SK-N-SH treated with all-trans-retinoic acid at 6 μM for 48 hours (cell line): Measurements from ENCODE around the gene LARGE1.

Experiments
- ATAC-seq: fragments of 200-7000 bp; cut with Tn5 transposase; 3 replicates; pipeline ENCODE4 v1.9.1; 2020; ENCODE audit warnings: mild to moderate bottlenecking, moderate library complexity
- ARNTL ChIP-seq: fragments of 450-650 bp; formaldehyde crosslinking; IDR thresholded peaks from 2 replicates; pipeline ENCODE4 v1.5.0; 2020; ENCODE audit warnings: low read depth, mild to moderate bottlenecking, moderate library complexity, borderline replicate concordance
- BACH2 ChIP-seq: fragments of 250-450 bp; sonication (Bioruptor Pico); IDR thresholded peaks from 2 replicates; pipeline ENCODE4 v1.9.0; 2021; ENCODE audit warnings: mild to moderate bottlenecking, borderline replicate concordance
- CSDC2 ChIP-seq: fragments of 250-450 bp; sonication (Bioruptor Pico); IDR thresholded peaks from 2 replicates; pipeline ENCODE4 v1.5.0; 2020; ENCODE audit warnings: mild to moderate bottlenecking, moderate library complexity
- ESRRG ChIP-seq: fragments of 250-450 bp; sonication (Bioruptor Pico); IDR thresholded peaks from 2 replicates; pipeline ENCODE4 v1.6.1; 2021; ENCODE audit warnings: mild to moderate bottlenecking
- GLIS3 ChIP-seq: fragments of 250-450 bp; sonication (Bioruptor Pico); IDR thresholded peaks from 2 replicates; pipeline ENCODE4 v1.5.0; 2020; ENCODE audit warnings: mild to moderate bottlenecking, moderate library complexity
- ISL1 ChIP-seq: fragments of 250-450 bp; sonication (Bioruptor Pico); IDR thresholded peaks from 2 replicates; pipeline ENCODE4 v2.1.2; 2022; ENCODE audit warnings: mild to moderate bottlenecking, moderate library complexity
- OSR1 ChIP-seq: fragments of 250-450 bp; sonication (Bioruptor Pico); IDR thresholded peaks from 2 replicates; pipeline ENCODE4 v1.8.0; 2022; ENCODE audit warnings: moderate library complexity, mild to moderate bottlenecking, inconsistent platforms
- PPARA ChIP-seq: fragments of 250-450 bp; sonication (Bioruptor Pico); IDR thresholded peaks from 2 replicates; pipeline ENCODE4 v1.5.0; 2020; ENCODE audit warnings: mild to moderate bottlenecking, borderline replicate concordance
- RARB ChIP-seq: fragments of 250-450 bp; sonication (Bioruptor Pico); IDR thresholded peaks from 2 replicates; pipeline ENCODE4 v1.8.0; 2021; ENCODE audit warnings: mild to moderate bottlenecking, moderate library complexity
- SNAI2 ChIP-seq: fragments of 250-450 bp; sonication (Bioruptor Pico); IDR thresholded peaks from 2 replicates; pipeline ENCODE4 v1.5.0; 2020; ENCODE audit warnings: mild to moderate bottlenecking, moderate library complexity
- TCF4 ChIP-seq: fragments of 250-450 bp; sonication (Bioruptor Pico); IDR thresholded peaks from 2 replicates; pipeline ENCODE4 v1.8.0; 2021; ENCODE audit warnings: mild to moderate bottlenecking, moderate library complexity, borderline replicate concordance
- TOX ChIP-seq: fragments of 250-450 bp; sonication (Bioruptor Pico); IDR thresholded peaks from 2 replicates; pipeline ENCODE4 v1.8.0; 2021; ENCODE audit warnings: mild to moderate bottlenecking, moderate library complexity, borderline replicate concordance
- ZC3H10 ChIP-seq: fragments of 250-450 bp; sonication (Bioruptor Pico); IDR thresholded peaks from 2 replicates; pipeline ENCODE4 v1.5.1; 2021; ENCODE audit warnings: mild to moderate bottlenecking, moderate library complexity
- ZFP3 ChIP-seq: fragments of 250-450 bp; sonication (Bioruptor Pico); IDR thresholded peaks from 2 replicates; pipeline ENCODE4 v1.5.0; 2020; ENCODE audit warnings: mild to moderate bottlenecking, moderate library complexity
- ZFP30 ChIP-seq: fragments of 450-650 bp; formaldehyde crosslinking; IDR thresholded peaks from 2 replicates; pipeline ENCODE4 v1.5.0; 2022; ENCODE audit warnings: mild to moderate bottlenecking, moderate library complexity
- ZNF565 ChIP-seq: fragments of 450-650 bp; formaldehyde crosslinking; conservative IDR thresholded peaks from 2 replicates; pipeline ENCODE4 v1.5.0; 2020; ENCODE audit warnings: low read depth, mild to moderate bottlenecking, moderate library complexity
- ZNF70 ChIP-seq: fragments of 450-650 bp; formaldehyde crosslinking; IDR thresholded peaks from 2 replicates; pipeline ENCODE4 v1.5.0; 2020; ENCODE audit warnings: mild to moderate bottlenecking, moderate library complexity
- ZNF8 ChIP-seq: fragments of 450-650 bp; formaldehyde crosslinking; IDR thresholded peaks from 2 replicates; pipeline ENCODE4 v1.5.0; 2020; ENCODE audit warnings: mild to moderate bottlenecking, moderate library complexity
- TF ChIP-seq, protein P1 (sequence below): fragments of 250-450 bp; sonication (Bioruptor Pico); IDR thresholded peaks from 2 replicates; pipeline ENCODE4 v1.5.1; 2020; ENCODE audit warnings: low read depth, mild to moderate bottlenecking, moderate library complexity
- TF ChIP-seq, protein P2 (sequence below): fragments of 250-450 bp; sonication (Bioruptor Pico); IDR thresholded peaks from 2 replicates; pipeline ENCODE4 v1.8.0; 2021; ENCODE audit warnings: low read depth, mild to moderate bottlenecking, moderate library complexity, borderline replicate concordance
- TF ChIP-seq, protein P3 (sequence below): fragments of 250-450 bp; sonication (Bioruptor Pico); IDR thresholded peaks from 2 replicates; pipeline ENCODE4 v1.5.0; 2020; ENCODE audit warnings: mild to moderate bottlenecking, moderate library complexity
- TF ChIP-seq, protein P4 (sequence below): fragments of 250-450 bp; sonication (Bioruptor Pico); IDR thresholded peaks from 2 replicates; pipeline ENCODE4 v1.8.0; 2020; ENCODE audit warnings: mild to moderate bottlenecking, moderate library complexity, borderline replicate concordance

LARGE1 gene

DNA sequence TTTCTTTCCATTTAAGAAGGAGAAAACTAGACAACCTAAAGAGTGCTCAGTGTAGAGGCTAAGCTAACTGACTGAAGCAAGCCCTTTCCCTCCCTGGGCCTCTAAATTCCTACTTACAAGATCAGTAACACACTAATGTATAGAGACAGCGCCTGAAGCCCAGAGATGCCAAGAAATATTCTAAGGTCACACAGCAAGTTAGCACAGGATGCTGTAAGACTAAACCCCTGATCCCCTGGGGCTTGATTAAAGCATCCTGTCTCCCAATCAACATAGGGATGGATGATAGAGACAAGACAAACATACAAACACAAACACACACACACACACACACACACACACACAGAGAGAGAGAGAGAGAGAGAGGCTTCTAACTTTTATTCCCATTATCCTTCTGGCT, 5.6 kb downstream of the LARGE1 start:
- no peak for ATAC-seq
- TF ChIP-seq SNAI2 (CRISPR knock-in tag): no peak
- TF ChIP-seq, protein P1, sequence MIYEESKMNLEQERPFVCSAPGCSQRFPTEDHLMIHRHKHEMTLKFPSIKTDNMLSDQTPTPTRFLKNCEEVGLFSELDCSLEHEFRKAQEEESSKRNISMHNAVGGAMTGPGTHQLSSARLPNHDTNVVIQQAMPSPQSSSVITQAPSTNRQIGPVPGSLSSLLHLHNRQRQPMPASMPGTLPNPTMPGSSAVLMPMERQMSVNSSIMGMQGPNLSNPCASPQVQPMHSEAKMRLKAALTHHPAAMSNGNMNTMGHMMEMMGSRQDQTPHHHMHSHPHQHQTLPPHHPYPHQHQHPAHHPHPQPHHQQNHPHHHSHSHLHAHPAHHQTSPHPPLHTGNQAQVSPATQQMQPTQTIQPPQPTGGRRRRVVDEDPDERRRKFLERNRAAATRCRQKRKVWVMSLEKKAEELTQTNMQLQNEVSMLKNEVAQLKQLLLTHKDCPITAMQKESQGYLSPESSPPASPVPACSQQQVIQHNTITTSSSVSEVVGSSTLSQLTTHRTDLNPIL (CRISPR knock-in tag): no peak

DNA sequence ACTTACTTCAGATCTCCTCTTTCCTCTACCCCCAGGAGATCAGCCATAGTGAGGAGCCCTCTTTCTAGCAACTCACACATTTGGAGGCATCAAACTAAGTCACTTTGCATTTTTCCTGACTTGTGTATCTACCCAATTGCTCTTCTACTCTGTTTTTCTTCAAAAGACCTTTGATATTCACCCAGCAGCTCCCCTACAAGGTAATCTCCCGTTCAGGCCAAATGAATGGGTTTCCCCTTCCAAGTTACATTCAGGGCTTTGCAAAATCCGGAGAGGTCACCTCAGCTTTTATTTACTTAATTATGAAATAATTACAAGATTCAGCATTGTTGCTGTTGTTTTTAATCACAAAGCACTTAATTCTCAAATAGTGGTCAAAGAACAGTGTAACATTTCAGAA, 6.1 kb downstream of the LARGE1 start:
- no peak for ATAC-seq

DNA sequence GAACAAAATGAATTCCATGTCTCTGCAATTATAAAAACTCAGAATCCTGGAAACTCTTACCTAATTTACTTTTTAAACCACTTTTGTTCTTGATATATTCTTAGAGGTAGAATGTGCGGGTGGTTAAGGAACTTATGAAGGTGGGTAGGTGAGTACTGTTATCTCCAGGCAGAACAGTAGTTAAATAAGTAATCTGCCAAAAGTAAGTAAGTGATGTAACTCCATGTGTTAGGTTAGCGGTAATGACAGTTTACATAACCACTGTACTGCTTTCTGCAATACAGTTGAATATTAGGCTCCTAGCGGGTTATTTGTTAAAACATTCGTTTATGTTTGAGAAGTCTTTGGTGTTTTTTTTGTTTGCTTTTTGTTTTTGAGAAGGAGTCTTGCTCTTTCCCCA, 7.1 kb downstream of the LARGE1 start:
- no peak for ATAC-seq
- no peak for TF ChIP-seq ISL1
- TF ChIP-seq, protein P2, sequence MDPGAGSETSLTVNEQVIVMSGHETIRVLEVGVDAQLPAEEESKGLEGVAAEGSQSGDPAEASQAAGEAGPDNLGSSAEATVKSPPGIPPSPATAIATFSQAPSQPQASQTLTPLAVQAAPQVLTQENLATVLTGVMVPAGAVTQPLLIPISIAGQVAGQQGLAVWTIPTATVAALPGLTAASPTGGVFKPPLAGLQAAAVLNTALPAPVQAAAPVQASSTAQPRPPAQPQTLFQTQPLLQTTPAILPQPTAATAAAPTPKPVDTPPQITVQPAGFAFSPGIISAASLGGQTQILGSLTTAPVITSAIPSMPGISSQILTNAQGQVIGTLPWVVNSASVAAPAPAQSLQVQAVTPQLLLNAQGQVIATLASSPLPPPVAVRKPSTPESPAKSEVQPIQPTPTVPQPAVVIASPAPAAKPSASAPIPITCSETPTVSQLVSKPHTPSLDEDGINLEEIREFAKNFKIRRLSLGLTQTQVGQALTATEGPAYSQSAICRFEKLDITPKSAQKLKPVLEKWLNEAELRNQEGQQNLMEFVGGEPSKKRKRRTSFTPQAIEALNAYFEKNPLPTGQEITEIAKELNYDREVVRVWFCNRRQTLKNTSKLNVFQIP (CRISPR knock-in tag): no peak
- TF ChIP-seq OSR1 (CRISPR knock-in tag): no peak

More for the DNA sequence above, 6.1 kb downstream of the LARGE1 start:
- TF ChIP-seq, protein P3, sequence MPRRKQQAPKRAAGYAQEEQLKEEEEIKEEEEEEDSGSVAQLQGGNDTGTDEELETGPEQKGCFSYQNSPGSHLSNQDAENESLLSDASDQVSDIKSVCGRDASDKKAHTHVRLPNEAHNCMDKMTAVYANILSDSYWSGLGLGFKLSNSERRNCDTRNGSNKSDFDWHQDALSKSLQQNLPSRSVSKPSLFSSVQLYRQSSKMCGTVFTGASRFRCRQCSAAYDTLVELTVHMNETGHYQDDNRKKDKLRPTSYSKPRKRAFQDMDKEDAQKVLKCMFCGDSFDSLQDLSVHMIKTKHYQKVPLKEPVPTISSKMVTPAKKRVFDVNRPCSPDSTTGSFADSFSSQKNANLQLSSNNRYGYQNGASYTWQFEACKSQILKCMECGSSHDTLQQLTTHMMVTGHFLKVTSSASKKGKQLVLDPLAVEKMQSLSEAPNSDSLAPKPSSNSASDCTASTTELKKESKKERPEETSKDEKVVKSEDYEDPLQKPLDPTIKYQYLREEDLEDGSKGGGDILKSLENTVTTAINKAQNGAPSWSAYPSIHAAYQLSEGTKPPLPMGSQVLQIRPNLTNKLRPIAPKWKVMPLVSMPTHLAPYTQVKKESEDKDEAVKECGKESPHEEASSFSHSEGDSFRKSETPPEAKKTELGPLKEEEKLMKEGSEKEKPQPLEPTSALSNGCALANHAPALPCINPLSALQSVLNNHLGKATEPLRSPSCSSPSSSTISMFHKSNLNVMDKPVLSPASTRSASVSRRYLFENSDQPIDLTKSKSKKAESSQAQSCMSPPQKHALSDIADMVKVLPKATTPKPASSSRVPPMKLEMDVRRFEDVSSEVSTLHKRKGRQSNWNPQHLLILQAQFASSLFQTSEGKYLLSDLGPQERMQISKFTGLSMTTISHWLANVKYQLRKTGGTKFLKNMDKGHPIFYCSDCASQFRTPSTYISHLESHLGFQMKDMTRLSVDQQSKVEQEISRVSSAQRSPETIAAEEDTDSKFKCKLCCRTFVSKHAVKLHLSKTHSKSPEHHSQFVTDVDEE (CRISPR knock-in tag): no peak
- TF ChIP-seq, protein P4, sequence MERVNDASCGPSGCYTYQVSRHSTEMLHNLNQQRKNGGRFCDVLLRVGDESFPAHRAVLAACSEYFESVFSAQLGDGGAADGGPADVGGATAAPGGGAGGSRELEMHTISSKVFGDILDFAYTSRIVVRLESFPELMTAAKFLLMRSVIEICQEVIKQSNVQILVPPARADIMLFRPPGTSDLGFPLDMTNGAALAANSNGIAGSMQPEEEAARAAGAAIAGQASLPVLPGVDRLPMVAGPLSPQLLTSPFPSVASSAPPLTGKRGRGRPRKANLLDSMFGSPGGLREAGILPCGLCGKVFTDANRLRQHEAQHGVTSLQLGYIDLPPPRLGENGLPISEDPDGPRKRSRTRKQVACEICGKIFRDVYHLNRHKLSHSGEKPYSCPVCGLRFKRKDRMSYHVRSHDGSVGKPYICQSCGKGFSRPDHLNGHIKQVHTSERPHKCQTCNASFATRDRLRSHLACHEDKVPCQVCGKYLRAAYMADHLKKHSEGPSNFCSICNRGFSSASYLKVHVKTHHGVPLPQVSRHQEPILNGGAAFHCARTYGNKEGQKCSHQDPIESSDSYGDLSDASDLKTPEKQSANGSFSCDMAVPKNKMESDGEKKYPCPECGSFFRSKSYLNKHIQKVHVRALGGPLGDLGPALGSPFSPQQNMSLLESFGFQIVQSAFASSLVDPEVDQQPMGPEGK (CRISPR knock-in tag): no peak
- TF ChIP-seq ESRRG (CRISPR knock-in tag) (no peak), ZFP30 (CRISPR knock-in tag) (no peak), BACH2 (CRISPR knock-in tag) (no peak), OSR1 (CRISPR knock-in tag) (no peak), CSDC2 (CRISPR knock-in tag) (no peak), ZFP3 (no peak), ZC3H10 (no peak), SNAI2 (CRISPR knock-in tag) (no peak), ZNF70 (CRISPR knock-in tag) (no peak), RARB (no peak), GLIS3 (no peak), TCF4 (CRISPR knock-in tag) (no peak)
- TF ChIP-seq, protein P2 (CRISPR knock-in tag): no peak

DNA sequence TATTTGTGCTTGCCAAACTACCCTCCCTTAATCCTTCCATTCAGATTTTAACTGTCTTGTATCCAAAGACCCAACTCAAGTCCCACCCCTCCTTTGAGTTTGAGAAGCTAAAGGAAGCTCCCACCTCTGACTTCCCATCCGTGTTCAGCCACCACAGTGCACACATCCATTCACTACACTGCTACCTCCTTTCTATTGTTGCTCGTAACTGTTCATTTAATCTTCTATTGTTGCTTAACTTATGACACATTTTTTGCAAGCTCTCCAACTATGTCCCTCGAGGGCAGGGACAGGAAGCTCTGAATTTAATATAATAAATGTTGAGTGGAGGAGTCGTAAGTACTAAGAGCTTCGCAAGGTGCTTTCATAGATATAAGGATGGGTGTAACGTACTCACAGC, 10.4 kb downstream of the LARGE1 start:
- ATAC-seq: no peak
- no peak for TF ChIP-seq SNAI2 (CRISPR knock-in tag)
- TF ChIP-seq TCF4 (CRISPR knock-in tag): no peak
- no peak for TF ChIP-seq TOX (CRISPR knock-in tag)
- TF ChIP-seq, protein P4 (CRISPR knock-in tag): no peak
- no peak for TF ChIP-seq ZFP30 (CRISPR knock-in tag)
- no peak for TF ChIP-seq PPARA (CRISPR knock-in tag)
- no peak for TF ChIP-seq ARNTL (CRISPR knock-in tag)
- no peak for TF ChIP-seq OSR1 (CRISPR knock-in tag)
- no peak for TF ChIP-seq GLIS3
- no peak for TF ChIP-seq ZNF70 (CRISPR knock-in tag)
- no peak for TF ChIP-seq RARB
- no peak for TF ChIP-seq CSDC2 (CRISPR knock-in tag)
- no peak for TF ChIP-seq ZFP3
- no peak for TF ChIP-seq ISL1
- TF ChIP-seq ZNF565: no peak
- TF ChIP-seq, protein P2 (CRISPR knock-in tag): no peak
- no peak for TF ChIP-seq ZNF8 (CRISPR knock-in tag)
